ENCODE data around the gene TLDC2.

GRCh38 chr20:36847710-36848040 lies 28.3 kb upstream of the TLDC2 start:
- TF ChIP-seq EZH2 (IDR thresholded peaks at IDR 0.05) (no peak), POLR2AphosphoS5 (IDR thresholded peaks at IDR 0.05; ENCODE audit: low read depth, low read length) (no peak), CTCF (IDR thresholded peaks at IDR 0.05 in 2 of 3, conservative IDR thresholded peaks at IDR 0.05 in 1 of 3; ENCODE audit: borderline replicate concordance in 1 of 3, insufficient read depth in 1 of 3, low read depth in 2 of 3, low read length in 2 of 3) (no peak), SIN3A (IDR thresholded peaks at IDR 0.05; ENCODE audit: low read depth) (no peak), POLR2A (IDR thresholded peaks at IDR 0.05; ENCODE audit: borderline replicate concordance, extremely low read depth, insufficient read depth, insufficient read length) (no peak), MAX (IDR thresholded peaks at IDR 0.05) (no peak), ZBTB33 (IDR thresholded peaks at IDR 0.05; ENCODE audit: extremely low read depth, insufficient replicate concordance, low read length) (no peak), EZH2phosphoT487 (IDR thresholded peaks at IDR 0.05; ENCODE audit: borderline replicate concordance) (no peak)
